EL (cell line): ENCODE results near the gene FBXL19.

ENCODE experiments used
- DNase-seq: peaks from one replicate; pipeline ENCODE4 v3.0.0-alpha.2; 2016

FBXL19 gene

DNA sequence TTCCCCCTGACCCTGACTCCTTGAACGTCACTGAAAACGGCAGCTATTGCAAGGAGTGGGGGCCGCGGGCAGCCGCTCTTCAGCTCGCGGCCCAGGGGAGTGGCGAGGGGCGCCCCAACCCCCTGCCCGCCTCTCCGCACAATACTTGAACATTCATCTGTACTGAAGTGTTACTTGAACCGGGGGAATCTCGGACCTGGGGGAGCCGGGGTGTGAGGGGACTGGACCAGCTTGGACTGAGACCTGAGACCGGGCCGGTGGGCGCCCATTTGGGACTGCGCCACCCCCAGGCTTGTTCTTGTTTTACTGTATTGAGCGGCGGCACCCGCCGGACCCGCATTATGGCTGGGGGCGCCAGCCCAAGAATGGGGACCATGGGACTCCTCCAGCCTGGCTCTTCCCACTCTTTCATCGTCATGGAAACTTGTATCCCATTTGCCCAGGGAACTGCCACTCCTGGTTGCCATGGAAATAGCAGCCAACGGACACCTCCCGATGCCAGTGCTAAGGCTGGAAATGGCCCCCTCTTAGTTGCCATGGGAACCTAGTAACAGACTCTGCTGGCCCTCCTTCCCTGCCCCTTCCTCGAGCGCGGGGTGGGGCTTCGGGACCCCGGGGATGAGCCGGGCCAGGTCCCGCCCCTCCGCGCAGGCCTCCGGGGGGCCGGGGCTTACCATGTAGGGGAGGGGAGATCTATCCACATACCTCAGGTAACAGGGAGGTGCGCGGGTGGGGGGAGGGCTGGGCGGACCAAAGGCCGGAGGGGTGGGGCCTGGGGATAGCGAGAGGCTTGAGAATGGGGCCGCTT, 24.7 kb downstream of the FBXL19 start:
- peak; percentile 97 for DNase-seq

GRCh38 chr16:30948667-30949649, 25.6 kb downstream of the FBXL19 start, which contains the start of gene ORAI3:
TSS of gene ORAI3 (plus strand) at chr16:30949068. CDS start at chr16:30949290, 222 bp downstream.
- DNase-seq, result peak; percentile 73

DNA sequence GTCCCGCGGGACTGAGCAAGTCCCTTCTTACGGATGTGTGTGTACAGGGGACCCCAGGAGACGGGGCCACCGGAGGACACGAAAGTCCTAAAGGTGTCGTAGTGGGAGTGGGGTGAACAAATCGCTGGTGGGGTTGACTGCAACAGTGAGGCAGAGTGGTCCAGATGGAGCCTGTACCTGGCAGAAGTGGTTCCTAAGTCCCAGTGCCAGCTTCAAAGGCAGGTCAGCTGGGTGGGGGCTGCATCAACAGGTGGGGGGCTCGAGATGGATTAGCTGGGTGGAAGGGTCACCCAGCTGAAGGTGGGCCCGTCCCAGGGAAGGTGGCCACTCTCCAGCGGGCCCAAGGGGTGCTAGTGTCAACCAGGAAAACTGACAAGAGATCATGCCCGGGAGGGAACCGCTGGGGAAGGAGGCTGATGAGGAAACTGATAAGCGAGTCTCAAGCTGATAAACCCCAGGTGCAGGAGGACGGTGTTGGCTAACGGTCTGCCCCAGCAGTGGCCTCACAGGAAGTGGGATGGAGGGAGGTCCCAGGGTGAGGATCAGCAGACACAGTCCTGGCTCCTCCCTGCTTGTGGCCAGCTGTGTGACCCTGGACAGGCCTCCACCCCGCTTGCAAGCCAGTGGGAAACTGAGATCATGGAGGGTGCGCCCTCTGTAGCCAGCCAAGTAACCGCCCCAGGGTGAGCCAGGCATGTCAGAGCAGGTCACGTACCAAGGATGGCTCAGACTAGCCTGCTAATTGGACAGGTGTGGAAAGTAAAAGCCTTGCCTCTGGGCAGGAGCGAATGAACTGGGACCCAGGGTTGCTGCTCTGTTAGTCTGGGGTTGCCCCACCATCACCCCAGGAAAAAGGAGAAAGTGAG, 26.5 kb downstream of the FBXL19 start:
- DNase-seq, result peak; percentile 88

GRCh38 chr16:30950516-30951065, 27.2 kb downstream of the FBXL19 start:
- DNase-seq, result no peak

DNA sequence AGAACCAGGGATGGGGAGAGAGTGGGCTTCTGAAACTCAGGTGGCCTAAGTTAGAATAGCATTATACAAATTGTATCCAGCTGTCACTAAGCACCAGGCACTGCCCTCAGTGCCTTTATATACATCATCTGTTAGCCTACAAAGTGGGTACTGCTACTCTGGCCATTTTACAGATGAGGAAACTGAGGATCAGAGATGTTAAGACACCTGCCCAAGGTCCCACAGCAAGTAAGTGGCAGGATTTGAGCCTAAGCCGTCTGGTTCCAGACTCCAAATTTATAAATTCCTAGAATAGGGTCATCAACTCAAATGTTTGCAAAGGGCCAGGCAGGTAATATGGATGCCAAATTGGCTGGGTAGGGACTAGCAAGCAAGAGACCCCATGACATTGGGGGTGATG, 27.8 kb downstream of the FBXL19 start:
- DNase-seq, result no peak

GRCh38 chr16:30951750-30952149, 28.4 kb downstream of the FBXL19 start:
- DNase-seq, result no peak

GRCh38 chr16:30953111-30953510, 29.7 kb downstream of the FBXL19 start:
- no peak for DNase-seq

DNA sequence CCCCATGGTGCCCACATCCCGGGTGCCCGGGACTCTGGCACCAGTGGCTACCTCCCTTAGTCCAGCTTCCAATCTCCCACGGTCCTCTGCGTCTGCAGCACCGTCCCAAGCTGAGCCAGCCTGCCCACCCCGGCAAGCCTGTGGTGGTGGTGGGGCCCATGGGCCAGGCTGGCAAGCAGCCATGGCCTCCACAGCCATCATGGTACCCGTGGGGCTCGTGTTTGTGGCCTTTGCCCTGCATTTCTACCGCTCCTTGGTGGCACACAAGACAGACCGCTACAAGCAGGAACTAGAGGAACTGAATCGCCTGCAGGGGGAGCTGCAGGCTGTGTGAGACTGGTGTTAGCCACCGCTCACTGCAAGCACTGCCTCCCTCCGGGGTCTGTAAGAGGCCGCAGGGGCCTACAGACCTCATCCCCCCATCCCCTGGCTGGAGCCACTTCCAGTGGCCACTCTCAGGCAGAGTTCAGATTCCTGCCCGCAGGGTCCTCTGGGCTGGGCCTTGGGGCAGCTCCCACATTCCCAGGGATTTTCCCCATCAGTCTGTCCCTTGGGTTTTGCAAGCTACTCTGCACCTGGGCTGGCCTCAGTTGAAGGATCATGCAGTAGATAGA, 30.2 kb downstream of the FBXL19 start:
- DNase-seq, result peak; percentile 64

DNA sequence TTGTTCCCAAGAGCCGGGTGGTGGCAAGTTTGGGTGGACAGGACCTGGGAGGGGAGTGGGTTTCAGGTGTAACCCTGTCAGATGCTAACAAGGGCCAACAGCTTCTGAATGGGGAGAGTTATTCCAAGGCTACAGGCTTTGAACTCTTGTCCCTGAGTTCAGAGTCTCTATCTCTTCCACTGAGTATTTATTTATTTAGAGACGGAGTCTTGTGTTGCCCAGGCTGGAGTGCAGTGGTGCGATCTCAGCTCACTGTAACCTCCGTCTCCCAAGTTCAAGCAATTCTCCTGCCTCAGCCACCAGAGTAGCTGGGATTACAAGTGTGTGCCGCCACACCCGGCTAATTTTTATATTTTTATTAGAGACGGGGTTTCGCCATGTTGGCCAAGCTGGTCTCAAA, 31.6 kb downstream of the FBXL19 start:
- no peak for DNase-seq

GRCh38 chr16:30956601-30957455, 33.5 kb downstream of the FBXL19 start:
- DNase-seq, result peak; percentile 87

- peak; percentile 95 for DNase-seq
Observed at GRCh38 chr16:30957456-30958174, 34.2 kb downstream of the FBXL19 start, which contains the start of gene SETD1A. TSS of gene SETD1A (plus strand) at chr16:30957754. CDS start at chr16:30958732, 978 bp downstream.

DNA sequence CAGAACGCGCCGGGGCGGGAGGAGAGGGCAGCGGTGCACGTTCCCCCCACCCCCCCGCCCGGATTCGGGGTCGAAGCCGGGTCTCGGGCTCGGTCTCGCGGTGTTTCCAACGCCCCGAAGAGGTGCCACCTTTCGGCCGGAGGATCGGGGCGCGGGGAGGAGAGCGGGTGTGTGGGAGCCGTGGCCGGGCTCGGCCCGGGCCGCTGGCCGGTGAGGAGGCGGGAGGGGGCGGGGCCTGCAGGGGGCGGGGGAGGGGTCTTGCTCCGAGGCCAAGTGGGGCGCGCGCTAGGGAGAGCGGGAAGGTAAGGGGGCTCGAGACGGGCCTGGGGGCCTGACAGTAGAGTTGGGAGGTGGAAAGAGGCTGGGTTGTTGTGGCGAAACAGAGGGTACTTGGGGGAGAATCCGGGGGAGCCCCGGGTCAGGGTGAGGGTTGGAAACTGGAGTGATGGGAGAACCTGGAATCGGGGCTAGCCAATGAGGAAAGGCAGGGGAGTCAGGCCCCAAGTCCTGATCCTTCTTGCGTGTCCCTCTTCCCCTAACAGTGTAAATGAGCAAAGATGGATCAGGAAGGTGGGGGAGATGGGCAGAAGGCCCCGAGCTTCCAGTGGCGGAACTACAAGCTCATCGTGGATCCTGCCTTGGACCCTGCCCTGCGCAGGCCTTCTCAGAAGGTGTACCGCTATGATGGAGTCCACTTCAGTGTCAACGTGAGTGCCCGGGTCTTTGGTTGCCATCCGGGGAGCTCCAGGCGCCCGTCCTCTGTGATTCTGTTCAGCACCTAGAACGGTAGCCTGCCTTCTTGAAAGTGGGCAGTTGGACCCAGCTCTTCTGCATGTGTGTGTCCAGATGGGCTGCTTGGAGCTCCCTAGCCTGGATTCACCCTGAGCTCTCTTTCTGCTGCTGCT, 35.1 kb downstream of the FBXL19 start:
- peak; percentile 65 for DNase-seq

- DNase-seq, result no peak
Observed at GRCh38 chr16:30961384-30961783, 38.0 kb downstream of the FBXL19 start.

- DNase-seq, result no peak
Observed at GRCh38 chr16:30963925-30964511, 40.6 kb downstream of the FBXL19 start.

DNA sequence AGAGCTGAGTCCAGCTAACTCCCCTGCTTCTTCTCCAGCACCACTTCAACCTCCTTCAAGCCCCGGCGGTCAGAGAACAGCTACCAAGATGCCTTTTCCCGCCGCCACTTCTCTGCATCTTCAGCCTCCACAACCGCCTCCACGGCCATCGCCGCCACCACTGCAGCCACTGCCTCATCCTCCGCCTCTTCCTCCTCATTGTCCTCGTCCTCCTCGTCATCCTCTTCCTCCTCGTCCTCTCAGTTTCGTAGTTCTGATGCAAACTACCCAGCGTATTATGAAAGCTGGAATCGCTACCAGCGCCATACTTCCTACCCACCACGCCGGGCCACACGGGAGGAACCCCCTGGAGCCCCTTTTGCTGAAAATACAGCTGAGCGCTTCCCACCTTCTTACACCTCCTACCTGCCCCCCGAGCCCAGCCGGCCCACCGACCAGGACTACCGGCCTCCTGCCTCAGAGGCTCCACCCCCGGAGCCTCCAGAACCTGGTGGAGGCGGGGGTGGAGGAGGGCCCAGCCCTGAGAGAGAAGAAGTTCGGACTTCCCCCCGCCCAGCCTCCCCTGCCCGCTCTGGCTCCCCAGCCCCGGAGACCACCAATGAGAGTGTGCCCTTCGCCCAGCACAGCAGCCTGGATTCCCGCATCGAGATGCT, 41.3 kb downstream of the FBXL19 start:
- DNase-seq, result no peak

- DNase-seq, result no peak
Observed at GRCh38 chr16:30965436-30965835, 42.1 kb downstream of the FBXL19 start.

DNA sequence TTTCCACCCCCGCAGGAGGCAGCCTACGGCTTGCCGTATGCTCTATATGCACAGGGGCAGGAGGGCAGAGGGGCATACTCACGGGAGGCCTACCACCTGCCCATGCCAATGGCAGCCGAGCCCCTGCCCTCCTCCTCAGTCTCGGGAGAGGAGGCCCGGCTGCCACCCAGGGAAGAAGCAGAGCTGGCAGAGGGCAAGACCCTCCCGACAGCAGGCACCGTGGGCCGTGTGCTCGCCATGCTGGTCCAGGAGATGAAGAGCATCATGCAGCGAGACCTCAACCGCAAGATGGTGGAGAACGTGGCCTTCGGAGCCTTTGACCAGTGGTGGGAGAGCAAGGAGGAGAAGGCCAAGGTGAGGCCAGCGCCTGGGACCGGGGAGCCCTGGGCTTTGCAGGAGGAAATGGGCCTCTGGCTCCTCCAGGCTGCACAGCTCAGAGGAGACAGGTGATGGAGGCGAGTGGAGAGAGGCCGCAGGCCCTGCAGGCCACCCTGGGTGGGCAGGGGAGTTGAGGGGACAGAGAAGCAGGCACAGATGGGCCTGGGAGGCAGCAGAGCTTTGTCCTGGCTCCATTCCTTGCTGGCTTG, 42.8 kb downstream of the FBXL19 start:
- DNase-seq, result no peak

DNA sequence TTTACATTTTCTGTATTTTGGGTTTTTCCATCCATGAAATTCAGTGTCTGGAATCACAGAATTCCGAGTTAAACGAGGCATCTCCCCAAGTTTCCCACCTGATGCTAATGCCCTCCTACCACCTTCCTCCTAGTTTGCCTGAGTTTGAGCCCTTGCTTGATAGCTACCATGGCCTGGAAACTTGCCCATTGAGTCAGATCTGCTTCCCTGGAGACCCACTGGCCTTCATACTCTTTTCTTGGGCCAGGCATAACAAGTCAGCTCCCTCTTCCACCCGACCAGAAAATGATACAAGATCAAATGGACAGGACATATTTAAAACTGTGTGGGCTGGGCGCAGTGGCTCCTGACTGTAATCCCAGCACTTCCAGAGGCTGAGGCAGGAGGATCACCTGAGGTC, 44.4 kb downstream of the FBXL19 start:
- DNase-seq, result no peak
